HTR-8/SVneo (cell line): ENCODE data around the gene TTLL10.
A peak's percentile ranks its signal among the peaks of the same experiment; 100 is the strongest.
"Not testable (repeated sequence)": the region's sequence is repeated elsewhere in the genome, so short reads cannot be mapped to it uniquely, and the experiment has no call there.

ENCODE experiments used
- DNase-seq: peaks from one replicate; pipeline ENCODE4 v3.0.0; 2011; ENCODE audit warnings: low spot score, mixed read lengths; ENCODE audit not compliant: insufficient read length
- FAIRE-seq: peaks from 2 replicates; lab custom pipeline; 2011; peaks lifted over from hg19 to GRCh38; lab: Jason Lieb, UNC

Gene TTLL10

DNA sequence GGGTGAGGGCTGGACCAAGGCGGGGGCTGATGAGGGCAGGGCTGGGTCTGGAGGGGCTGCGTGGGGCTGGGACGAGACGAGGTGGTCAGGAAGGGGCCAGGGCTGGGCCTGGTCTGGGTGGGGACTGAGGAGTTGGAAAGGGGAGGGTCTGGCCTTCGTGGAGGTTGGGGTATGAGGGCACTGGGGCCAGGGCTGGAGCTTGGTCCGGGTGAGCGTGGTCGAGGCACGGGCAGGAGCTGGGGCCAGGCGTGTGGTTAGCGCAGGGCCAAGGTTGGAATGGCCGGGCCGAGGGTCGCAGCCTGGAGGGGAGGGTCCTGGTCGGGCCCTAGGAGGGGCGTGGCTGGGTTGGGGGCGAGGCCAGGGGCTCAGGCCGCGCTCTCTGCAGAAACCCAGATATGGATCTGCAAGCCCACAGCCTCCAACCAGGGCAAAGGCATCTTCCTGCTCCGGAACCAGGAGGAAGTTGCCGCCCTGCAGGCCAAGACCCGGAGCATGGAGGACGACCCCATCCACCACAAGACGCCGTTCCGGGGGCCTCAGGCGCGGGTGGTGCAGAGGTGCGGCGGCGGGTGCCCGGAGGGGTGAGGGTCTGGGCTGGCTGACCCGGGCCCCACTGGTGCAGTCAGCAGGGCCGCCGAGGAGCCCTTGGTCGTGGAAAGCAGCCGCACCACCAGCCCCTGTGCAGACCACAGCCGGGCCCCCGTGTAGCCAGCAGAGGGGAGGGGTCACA, 9.0 kb downstream of the TTLL10 start:
- DNase-seq (no peak), FAIRE-seq (no peak)

DNA sequence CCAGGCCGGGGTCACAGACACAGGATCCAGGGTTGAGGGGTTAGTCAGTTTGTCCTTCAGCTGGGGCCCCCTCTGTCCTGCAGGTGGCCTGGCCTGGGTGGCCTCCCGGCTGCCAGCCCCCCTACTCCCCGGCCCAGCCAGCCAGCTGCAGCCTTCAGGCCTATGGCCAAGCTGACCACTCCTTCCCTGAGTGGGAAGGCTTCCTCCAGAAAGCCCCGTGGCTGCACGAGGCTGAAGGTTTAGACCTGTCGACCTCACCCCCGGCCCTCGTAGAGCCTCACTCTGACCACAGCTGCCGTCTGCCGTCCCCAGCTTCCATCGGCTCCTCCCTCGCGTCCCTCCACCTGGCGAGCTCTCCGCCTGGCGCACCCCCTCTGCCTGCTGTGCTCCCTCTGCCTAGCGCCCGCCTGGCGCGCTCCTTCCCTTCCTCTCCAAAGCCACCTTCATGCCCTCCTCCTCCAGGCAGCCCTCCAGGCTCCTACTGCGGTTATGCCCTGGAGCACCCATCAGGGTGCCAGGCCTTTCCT, 9.6 kb downstream of the TTLL10 start:
- DNase-seq (no peak), FAIRE-seq (no peak)

DNA sequence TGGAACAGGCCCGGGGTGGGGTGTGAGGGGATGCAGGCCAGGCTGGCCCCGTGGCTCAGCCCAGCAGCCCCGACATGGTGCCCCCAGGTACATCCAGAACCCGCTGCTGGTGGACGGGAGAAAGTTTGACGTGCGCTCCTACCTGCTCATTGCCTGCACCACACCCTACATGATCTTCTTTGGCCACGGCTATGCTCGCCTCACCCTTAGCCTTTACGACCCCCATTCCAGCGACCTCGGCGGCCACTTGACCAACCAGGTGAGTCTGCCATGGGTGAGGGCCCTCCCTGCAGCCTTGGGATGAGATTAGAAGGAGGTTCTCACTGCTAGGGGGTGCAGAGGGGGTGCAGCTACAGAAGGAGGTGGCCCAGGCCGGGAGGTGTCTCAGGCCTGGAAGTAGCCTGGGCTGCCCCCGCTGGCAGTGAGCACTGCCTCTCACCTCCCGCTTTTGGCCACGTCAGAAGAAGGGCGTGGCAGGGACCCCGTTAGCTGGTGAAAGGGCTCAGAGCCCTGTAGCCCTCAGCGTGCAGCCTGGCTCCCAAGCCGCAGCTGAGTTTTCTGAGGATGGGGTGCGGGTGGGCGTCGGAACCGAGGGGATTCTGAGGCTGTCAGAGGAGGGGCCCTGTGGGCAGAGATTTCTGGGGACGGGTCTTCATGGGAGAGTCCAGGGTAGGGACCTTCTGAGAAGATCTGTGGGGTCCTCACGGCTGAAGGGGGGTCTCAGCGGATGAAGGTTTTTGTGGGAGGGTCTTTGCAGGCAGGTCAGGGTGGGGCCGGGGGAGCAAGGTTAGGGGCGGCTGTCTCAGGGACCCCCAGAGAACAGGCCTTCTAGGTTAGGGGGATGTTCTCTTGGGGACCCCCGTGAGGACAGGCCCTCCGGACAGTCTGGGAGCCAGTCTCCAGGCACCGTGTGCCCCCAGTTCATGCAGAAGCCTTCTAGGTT, 10.4 kb downstream of the TTLL10 start:
- no peak for FAIRE-seq
- no peak for DNase-seq

DNA sequence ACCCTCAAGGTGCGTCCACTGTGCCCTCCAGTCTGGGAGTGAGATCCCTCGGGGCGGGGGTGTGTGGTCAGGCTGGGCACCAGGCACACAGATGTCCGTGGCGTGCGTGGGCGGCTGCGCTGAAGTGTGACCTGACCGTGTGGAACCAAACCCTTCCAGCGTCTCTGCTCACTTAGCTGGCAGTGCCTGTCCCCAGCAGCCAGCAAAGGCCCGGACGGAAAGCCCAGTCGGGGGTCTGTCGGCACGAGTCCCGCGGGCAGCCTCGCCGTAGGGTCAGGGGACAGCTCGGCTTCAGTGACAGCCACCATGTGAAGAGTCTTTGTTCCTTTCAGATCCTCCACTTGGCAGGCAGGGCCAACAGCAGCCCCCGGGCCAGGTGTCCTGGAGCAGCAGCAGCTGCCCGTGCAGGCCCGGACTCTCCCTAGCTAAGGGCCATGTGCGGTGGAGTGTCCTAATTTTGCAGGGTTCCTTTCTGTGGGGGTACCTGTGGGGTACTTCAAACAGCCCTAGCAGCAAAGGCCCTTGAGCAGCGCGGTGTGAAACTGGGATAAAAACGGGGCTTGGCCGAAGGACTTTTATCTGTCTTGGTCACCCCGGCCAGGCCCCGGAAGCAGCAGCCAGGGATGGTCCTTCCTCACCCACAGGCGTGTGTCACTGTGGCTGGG, 11.6 kb downstream of the TTLL10 start:
- DNase-seq (no peak), FAIRE-seq (no peak)

DNA sequence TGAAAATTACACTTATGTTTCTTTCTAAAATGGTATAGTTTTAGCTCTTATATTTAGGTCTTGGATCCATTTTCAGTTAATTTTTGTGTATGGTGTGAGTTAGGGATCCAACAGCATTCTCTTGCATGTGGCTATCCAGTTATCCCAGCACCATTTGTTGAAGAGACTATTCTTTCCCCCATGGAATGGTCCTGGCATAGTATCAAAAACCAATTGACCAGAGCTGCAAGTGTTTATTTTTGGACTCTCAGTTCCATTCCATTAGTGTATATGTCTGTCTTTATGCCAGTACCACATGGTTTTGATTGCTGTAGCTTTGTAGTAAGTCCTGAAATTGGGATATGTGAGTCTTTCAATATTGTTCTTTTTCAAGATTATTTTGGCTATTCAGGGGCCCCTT, 14.3 kb downstream of the TTLL10 start:
- DNase-seq (no peak), FAIRE-seq (no peak)

DNA sequence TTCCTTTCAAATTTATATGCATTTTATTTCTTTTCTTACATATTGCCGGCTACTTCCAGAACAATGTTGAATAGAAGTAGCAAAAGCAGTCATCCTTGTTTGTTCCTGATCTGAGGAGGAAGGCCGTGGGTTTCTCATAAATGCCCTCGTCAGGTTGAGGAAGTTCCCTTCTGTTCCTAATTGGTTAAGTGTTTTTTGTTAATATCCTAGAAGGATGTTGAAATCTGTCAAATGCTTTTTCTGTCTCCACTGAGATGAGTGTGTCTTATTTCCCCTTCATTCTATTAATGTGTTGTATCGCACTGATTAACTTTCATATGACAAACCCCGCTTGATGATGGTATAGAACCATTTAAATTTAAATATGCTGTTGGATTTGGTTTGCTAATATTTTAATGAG, 15.4 kb downstream of the TTLL10 start:
- no peak for FAIRE-seq
- no peak for DNase-seq

DNA sequence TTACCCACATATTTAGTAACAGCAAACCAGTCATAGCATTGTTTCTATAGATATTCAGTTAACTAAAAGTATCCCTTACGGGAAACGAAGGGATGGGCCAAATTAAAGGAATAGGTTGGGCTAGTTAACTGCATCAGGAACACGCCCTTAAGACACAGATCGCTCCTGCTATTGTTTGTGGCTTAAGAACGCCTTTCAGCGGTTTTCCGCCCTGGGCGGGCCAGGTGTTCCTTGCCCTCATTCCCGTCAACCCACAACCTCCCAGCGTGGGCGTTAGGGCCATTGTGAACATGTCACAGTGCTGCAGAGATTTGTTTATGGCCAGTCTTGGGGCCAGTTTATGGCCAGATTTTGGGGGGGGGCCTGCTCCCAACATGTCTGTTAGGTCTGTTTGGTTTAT, 18.1 kb downstream of the TTLL10 start:
- no peak for FAIRE-seq
- DNase-seq = no peak

DNA sequence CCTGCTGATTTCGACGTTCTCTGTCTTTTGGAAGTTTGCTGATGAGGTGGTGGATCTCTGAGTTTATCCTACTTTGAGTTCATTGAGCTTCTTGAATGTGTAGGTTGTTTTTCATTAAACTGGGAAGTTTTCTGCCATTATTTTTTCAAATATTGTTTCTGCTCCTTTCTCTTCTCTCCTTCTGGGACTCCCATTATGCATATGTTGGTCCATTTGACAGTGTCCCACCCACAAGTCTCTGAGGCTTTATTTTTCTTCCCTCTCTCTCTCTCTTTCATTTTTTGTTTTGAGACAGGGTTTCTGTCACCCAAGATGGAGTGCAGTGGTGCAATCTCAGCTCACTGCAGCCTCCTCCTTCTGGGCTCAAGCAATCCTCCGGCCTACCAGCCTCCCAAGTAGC, 21.0 kb downstream of the TTLL10 start:
- DNase-seq = no peak
- FAIRE-seq = no peak

DNA sequence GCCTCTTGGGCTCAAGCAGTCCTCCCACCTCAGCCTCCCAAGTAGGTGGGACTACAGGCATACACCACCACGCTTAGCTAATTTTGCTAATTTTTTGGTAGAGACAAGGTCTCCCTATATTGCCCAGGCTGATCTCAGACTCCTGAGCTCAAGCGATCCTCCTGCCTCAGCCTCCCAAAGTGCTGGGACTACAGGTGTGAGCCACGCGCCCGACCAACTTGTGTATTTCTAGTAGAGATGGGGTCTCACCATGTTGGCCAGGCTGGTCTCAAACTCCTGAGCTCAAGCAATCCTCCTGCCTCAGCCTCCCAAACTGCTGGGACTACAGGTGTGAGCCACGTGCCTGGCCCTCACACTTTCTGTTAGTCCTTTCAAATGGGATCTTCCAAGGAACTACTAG, 22.0 kb downstream of the TTLL10 start:
- DNase-seq, FAIRE-seq: not testable (repeated sequence)

DNA sequence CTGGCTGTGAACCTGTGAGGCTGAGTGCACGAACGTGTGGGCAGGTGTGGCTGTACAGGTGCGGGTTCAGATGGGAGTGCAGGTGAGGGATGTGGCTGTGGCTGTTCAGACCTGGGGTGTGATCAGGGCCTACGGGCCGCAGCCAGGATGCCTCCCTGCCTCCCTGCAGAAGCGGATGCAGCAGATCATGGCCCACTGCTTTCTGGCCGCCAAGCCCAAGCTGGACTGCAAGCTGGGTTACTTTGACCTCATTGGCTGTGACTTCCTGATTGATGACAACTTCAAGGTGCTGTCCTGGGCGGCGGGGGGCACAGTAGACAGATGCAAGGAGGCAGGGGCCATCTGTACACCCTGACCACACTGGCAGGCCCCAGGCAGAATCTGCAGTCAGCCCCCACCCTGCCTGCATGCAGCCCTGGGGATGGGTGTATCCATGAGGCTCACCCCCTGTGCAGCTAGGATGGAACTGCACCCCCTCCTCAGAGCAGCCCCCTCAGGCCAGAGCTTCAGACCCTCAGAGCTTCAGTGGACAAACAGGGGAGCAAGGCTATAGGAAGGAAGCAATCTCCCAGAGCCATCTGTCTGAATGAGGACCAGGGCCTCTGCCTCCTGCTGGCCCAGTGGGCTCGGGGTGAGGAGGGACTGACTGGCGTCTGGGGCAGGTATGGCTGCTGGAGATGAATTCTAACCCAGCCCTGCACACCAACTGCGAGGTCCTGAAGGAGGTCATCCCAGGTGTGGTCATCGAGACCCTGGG, 22.9 kb downstream of the TTLL10 start:
- FAIRE-seq = peak; percentile 16
- DNase-seq = no peak

DNA sequence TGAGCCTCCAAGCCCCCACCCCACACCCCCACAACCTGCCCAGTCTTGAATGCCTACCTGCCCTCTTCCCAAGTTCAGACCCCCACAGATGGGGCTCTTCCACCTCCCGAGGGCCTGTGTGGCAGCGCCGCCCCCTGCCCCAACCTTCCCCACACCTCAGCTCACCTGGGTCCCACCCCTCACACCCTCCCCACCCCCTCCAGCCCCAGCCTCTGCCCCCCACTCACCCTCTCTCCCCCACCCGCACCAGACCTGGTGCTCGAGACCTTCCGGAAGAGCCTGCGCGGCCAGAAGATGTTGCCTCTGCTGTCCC, 23.5 kb downstream of the TTLL10 start:
- FAIRE-seq = no peak

DNA sequence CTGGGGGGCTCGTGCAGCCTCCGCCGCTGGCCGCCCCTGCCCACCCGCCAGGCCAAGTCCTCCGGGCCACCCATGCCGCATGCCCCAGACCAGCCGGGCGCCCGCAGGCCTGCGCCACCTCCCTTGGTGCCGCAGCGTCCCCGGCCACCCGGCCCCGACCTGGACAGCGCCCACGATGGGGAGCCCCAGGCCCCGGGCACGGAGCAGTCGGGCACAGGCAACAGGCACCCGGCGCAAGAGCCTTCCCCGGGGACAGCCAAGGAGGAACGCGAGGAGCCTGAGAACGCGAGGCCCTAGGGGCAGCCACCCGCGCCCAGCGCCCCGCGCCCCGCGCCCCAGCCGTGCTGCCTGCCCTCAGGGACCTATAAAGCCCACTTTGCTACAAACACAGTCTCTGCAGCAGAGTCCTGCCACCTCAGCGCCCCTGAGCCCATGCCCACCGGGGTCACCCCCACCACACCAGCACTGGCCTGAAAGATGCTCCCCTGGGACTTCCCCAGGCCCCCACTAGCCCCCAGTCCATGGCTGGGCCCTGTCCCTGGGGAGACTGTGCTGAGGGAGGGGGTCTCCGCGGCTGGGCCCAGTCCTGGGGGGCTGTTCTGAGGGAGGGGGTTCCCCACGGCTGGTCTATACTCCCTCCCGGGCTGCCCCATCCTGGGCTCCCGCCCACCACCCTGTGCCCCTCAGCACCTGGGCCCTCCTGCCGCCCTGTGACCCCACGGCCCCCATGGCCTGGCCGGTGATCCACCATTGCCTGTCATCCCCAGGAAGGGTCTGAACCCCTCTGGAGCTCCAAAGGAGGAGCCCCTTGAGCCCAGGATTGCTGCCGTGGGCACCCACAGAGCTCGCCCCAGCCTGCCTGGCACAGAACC, 24.1 kb downstream of the TTLL10 start:
- no peak for DNase-seq
- FAIRE-seq = no peak

More for the DNA sequence above, 23.5 kb downstream of the TTLL10 start:
- DNase-seq = no peak

DNA sequence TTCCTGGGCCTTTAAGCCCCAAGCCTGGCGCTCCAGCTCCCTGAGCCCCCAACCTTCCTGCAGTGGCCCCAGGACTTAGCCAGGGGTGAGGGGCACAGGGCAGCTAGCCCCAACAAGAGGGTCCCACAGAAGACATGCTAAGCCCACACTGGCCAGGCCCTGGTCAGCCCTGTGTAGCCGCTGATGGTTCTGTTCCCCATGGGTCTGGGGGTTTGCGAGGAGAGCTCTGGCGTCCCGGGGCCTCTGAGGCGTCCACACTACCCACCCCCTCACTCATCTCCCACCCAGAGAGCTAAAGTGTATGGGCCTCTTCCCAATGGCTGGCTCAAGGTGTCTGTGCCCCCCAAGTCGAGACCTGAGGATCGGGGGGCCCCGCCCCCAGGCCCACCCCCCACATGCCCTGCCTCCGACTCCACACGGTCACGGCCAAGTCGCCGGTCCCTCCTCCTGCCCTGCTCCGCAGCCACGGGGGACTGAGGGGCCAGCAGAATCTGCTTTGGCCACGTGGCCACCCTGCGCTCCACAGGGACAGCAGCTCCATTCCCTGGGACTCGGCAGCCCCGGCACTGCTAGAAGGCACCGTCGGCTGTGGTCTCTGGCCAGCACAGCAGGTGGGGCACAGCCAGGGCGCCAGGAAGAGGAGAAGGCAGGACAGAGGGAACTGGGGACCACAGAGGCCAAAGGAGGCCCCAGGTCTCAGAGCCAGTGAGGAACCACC, 24.9 kb downstream of the TTLL10 start:
- FAIRE-seq (no peak), DNase-seq (no peak)

DNA sequence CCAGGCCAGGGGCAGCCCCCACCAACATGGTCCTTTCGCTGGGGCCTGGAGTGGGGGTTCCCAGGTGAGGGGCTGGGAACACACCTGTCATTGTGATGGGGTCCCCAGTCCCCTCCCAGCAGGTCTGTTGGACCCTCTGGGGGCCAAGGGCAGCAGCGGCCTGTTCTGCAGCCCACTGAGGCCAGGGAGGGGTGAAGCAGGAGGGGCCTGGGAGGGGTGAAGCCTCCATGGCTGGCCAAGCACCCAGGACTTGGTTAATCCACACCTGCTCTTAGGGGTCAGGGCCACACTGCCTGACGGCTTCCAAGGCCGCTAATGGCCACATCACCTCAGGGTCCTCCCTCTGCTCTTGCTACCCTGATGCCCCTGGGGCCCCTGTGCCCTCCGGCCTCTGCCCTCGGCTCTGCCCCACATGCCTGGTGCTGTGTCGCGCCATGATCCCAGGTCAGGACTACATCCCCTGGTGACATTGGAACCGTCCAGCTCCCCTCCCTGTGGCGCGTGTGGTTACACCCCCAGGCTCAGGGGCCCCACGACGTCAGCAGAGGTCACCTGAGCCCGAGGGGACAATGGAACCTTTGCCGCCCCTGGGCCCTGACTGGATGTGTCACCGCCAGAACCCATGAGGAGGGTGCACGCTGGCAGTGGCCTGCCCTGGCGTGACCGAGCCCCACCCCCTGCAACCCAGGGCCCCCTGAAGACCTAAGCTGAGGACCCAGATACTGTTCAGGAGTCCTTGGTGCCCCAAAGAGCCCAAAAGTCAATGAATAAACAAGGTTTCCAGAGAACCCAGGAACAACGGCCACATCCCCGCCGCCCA, 25.7 kb downstream of the TTLL10 start:
- FAIRE-seq (no peak), DNase-seq (no peak)

DNA sequence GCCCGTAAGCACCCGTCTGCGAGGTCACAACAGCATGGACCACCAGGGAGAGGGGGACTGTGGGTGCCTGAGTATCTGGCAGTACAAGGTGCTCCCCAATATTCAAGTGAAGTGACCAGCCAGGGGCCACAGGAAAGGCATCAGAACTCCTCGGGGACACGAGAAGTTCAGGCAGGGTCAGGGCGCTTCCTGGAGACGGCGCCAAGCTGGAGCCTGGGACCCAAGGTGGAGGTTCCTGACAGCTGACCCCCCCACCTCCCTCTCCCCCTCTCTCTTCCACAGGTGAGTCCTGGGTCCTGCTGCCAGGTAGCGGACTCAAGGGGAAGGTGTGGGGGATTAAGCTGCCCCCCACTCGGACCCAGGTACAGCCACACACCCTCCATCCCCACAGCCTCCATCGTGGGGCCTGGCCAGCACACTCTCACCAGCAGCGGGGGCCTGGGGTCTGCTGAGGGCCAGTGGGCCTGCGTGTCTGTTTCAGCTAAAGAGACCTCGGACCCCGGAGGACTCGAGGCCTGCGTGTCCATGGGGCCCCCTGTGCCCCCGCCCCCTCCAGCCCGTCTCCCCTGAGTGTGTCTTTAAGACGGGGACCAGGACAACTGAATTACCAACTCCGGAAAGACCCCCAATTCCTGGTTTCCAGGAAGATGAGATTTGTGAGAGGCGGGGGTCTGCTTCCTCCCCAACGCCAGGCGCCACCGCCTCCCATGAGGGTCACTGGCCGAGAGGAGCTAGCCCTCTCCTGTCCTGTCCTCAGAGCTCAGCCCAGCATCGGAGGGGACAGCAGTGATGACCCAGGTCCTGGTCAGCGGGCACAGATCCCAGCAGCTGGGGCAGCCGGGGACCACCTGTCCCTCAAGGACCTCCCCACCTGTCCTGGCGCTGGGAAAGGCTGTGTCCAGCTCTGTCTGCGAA, 26.5 kb downstream of the TTLL10 start:
- DNase-seq (no peak), FAIRE-seq (no peak)

DNA sequence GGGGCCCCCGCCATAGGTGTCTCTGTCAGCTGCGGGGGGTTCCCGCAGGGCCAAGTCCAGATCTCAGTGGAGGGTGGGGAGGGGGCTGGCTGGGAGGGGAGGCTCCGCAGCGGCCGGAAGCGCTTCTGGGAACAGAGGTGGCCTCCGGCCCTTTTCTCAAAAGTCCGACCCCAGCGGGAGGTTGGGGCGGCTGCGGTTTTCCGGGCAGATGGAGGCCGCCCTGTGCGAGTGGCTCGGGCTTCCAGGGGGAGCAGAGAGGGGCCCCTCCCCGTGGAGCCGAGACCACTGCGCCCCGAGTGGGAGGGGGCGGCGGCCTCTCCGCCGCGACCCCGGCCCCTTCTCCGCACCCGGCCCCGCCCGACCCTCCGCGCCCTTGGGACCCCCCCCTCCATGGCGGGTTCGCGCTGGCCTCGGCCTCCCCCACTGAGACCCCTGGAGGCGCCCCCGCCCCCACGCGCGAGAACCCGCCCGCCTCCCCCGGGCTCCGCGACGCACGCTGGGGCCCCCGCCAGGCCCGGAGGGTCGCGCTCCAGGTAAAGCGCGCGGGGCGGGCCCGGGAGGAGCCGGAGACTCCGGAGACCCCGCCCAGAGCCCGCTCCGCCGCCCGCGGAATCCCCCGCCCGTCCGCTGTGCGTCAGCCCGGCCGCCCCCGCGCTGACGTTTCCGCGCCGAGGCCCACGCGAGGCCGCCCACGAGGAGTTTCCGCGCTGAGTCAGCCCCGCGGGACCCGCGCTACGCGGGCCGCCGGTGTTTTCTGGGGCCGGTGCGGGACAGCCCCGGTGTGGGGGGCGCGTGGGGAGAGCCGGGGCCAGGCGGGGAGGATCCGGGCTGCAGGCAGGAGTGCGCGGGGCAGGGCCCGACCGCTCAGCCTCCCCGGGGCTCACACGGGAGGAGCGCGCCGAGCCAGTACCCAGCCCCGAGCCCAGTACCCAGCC, 27.5 kb downstream of the TTLL10 start:
- FAIRE-seq (peak; percentile 57), DNase-seq (peak; percentile 45)
